K562 (cell line): ENCODE data around the gene TCF19. TPM values are rescaled to one million over a fixed set of nuclear protein-coding genes. Genes with fewer than 3 reads are reported as not detected.

Experiments
- BRCA1 ChIP-seq, 2 experiments: fragments of 450-650 bp in 1 of 2; sonication (generic) in 1 of 2; formaldehyde crosslinking in 1 of 2; IDR thresholded peaks; 2 replicates each; pipeline versions ENCODE4 v1.5.0 to v1.6.1; 2017 to 2020; ENCODE audit warnings: mild to moderate bottlenecking in 1 of 2, missing genetic modification reagents in 1 of 2
- CBX1 ChIP-seq: sonication (generic); IDR thresholded peaks from 2 replicates; pipeline ENCODE4 v1.6.1; 2016; ENCODE audit warnings: antibody characterized with exemption, low read depth, mild to moderate bottlenecking
- DDX20 ChIP-seq: fragments of 450-650 bp; IDR thresholded peaks from 2 replicates; pipeline ENCODE4 v1.6.1; 2016; ENCODE audit warnings: missing genetic modification characterization, low read depth, mild to moderate bottlenecking, missing compliant biosample characterization, moderate library complexity
- EZH2 ChIP-seq: IDR thresholded peaks from 2 replicates; pipeline ENCODE4 v1.6.1; 2012; ENCODE audit warnings: low read depth, mild to moderate bottlenecking, inconsistent platforms, low read length, borderline replicate concordance
- GTF2E2 ChIP-seq: fragments of 200-800 bp; sonication (Bioruptor generic); IDR thresholded peaks from 2 replicates; pipeline ENCODE4 v1.6.1; 2016; ENCODE audit warnings: missing genetic modification characterization, missing compliant biosample characterization
- HDAC1 ChIP-seq, 2 experiments: fragments of 450-650 bp; IDR thresholded peaks; 2 replicates each; pipeline ENCODE4 v1.6.1; 2016 to 2017; ENCODE audit warnings: inconsistent platforms in 1 of 2, mild to moderate bottlenecking in 1 of 2, moderate library complexity in 1 of 2
- HDAC6 ChIP-seq: IDR thresholded peaks from 2 replicates; pipeline ENCODE4 v1.6.1; 2012; ENCODE audit warnings: low read depth, mild to moderate bottlenecking, control low read depth, inconsistent platforms, low read length, moderate library complexity
- HMBOX1 ChIP-seq: sonication (generic); IDR thresholded peaks from 2 replicates; pipeline ENCODE4 v1.6.1; 2016
- ID3 ChIP-seq, 2 experiments: fragments of 250-450 bp in 1 of 2; fragments of 450-650 bp in 1 of 2; sonication (Bioruptor Pico) in 1 of 2; IDR thresholded peaks; 2 replicates each; pipeline versions ENCODE4 v1.6.1 to v1.8.0; 2016 to 2021; ENCODE audit warnings: mild to moderate bottlenecking in 2 of 2, moderate library complexity in 2 of 2, missing compliant biosample characterization in 1 of 2, missing genetic modification characterization in 1 of 2
- JUN ChIP-seq, 2 experiments: sonication (generic) in 1 of 2; formaldehyde crosslinking in 1 of 2; IDR thresholded peaks; 2 replicates each; pipeline versions ENCODE4 v1.6.1 to v1.8.0; 2012 to 2022; ENCODE audit warnings: borderline replicate concordance in 2 of 2, mild to moderate bottlenecking in 2 of 2, improper control_type of control experiment in 1 of 2, low read depth in 1 of 2, low read length in 1 of 2, missing genetic modification reagents in 1 of 2
- L3MBTL2 ChIP-seq: fragments of 450-650 bp; IDR thresholded peaks from 2 replicates; pipeline ENCODE4 v1.6.1; 2016; ENCODE audit warnings: mild to moderate bottlenecking, moderate library complexity
- MAX ChIP-seq: sonication (generic); formaldehyde crosslinking; IDR thresholded peaks from 2 replicates; pipeline ENCODE4 v1.9.0; 2022; ENCODE audit warnings: mild to moderate bottlenecking, missing genetic modification reagents
- MAZ ChIP-seq, 2 experiments: fragments of 450-650 bp in 1 of 2; sonication (generic) in 1 of 2; formaldehyde crosslinking; IDR thresholded peaks in 1 of 2; conservative IDR thresholded peaks in 1 of 2; 2 replicates each; pipeline versions ENCODE4 v1.4.0 to v1.5.0; 2020; ENCODE audit warnings: mild to moderate bottlenecking in 1 of 2, missing genetic modification reagents in 1 of 2
- NUFIP1 ChIP-seq: fragments of 450-650 bp; IDR thresholded peaks from 2 replicates; pipeline ENCODE4 v1.6.1; 2018; ENCODE audit not compliant: partially characterized antibody
- PPARD ChIP-seq: fragments of 250-450 bp; sonication (Bioruptor Pico); IDR thresholded peaks from 2 replicates; pipeline ENCODE4 v1.8.0; 2022; ENCODE audit warnings: inconsistent platforms, mild to moderate bottlenecking, moderate library complexity
- SP2 ChIP-seq: IDR thresholded peaks from 2 replicates; pipeline ENCODE4 v1.6.1; 2011; ENCODE audit warnings: mild to moderate bottlenecking, low read depth, low read length, moderate library complexity; ENCODE audit not compliant: poor library complexity, severe bottlenecking; ENCODE audit errors: extremely low read depth
- TSHZ1 ChIP-seq: fragments of 250-450 bp; sonication (Bioruptor Pico); IDR thresholded peaks from 2 replicates; pipeline ENCODE4 v1.4.0; 2020; ENCODE audit warnings: mild to moderate bottlenecking, moderate library complexity
- ZNF212 ChIP-seq: fragments of 450-650 bp; formaldehyde crosslinking; IDR thresholded peaks from 2 replicates; pipeline ENCODE4 v1.4.0; 2020; ENCODE audit warnings: mild to moderate bottlenecking
- ZNF274 ChIP-seq: IDR thresholded peaks from 2 replicates; pipeline ENCODE4 v1.6.1; 2011; ENCODE audit warnings: low read depth, mild to moderate bottlenecking, low read length, moderate library complexity, borderline replicate concordance
- ZNF766 ChIP-seq: fragments of 200-800 bp; sonication (Bioruptor generic); conservative IDR thresholded peaks from 2 replicates; pipeline ENCODE4 v1.6.1; 2016; ENCODE audit warnings: missing genetic modification characterization, missing compliant biosample characterization
- polyA plus RNA-seq, 8 experiments: library from polyadenylated mRNA; depleted of rRNA in 4 of 8; stranded (reverse) in 5 of 8; unstranded in 3 of 8; fragments of >200 nt; fragmentation: Nextera tagmentation in 2 of 8; fragmentation: Illumina TruSeq in 1 of 8; extraction: Ambion mirVana in 2 of 8; extraction: Trizol in 1 of 8; gene quantifications; 2 replicates each; pipeline versions ENCODE4 v1.2.1 to v1.2.3, GENCODE V29; 2011 to 2014; ENCODE audit warnings: inconsistent platforms in 1 of 8, missing spikeins in 1 of 8
- total RNA-seq, 7 experiments: library from RNA; depleted of rRNA in 6 of 7; stranded (reverse); fragments of >200 nt in 6 of 7; fragmentation: Illumina TruSeq in 2 of 7; extraction: Trizol in 2 of 7; gene quantifications; 2 replicates each; pipeline versions ENCODE4 v1.2.1 to v1.2.3, GENCODE V29; 2011 to 2021; ENCODE audit warnings: low replicate concordance in 1 of 7

Gene TCF19
- total and polyA plus RNA-seq, 9 of the 15 experiments (the other 6 are each of a cell fraction or from before 2014, with no cell fraction given), result 4.2 to 42.5 (median 25.7) TPM

DNA sequence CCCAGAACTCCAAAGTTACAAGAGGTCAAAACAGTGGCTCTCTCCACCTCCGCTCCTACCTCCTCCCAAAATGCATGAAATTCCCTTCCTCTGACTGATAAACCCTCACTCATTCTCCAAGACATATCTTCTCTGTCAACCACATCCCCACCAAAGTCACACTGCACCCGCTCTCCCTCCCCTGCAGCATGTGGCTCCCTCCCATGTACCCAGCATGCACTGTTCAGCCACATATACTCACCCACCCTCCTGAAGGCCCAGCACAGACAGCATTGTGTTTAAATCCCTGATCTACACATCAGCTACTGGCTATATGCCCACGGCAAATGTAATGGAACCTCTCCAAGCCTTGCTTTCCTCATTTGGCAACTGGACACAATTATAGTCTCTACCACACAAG, 17.6 kb downstream of the TCF19 start (continued):
- TF ChIP-seq TSHZ1 (CRISPR knock-in tag) (no peak), HDAC1 (IDR thresholded peaks at IDR 0.05) (peak in 1 of 2 experiments; percentile 17; a peak in 1 of 4 replicates), EZH2 (no peak), CBX1 (no peak), NUFIP1 (no peak), HDAC6 (no peak), HMBOX1 (no peak), JUN (IDR thresholded peaks at IDR 0.05; ENCODE audit: borderline replicate concordance, low read depth, low read length) (no peak), JUN (CRISPR knock-in tag; IDR thresholded peaks at IDR 0.05; ENCODE audit: borderline replicate concordance) (no peak), GTF2E2 (tag) (no peak), BRCA1 (IDR thresholded peaks at IDR 0.05) (no peak), BRCA1 (CRISPR knock-in tag; IDR thresholded peaks at IDR 0.05) (no peak), ZNF212 (CRISPR knock-in tag) (no peak), PPARD (CRISPR knock-in tag) (no peak), MAX (CRISPR knock-in tag) (peak; percentile 44; the same call in 1 of the 2 replicates), ZNF766 (peak; percentile 62; the same call in 1 of the 2 replicates), MAZ (CRISPR knock-in tag; conservative IDR thresholded peaks at IDR 0.05 in 1 of 2, IDR thresholded peaks at IDR 0.05 in 1 of 2) (peak in 1 of 2 experiments; percentile 53; a peak in 1 of 4 replicates), ZNF274 (no peak), ID3 (CRISPR knock-in tag; IDR thresholded peaks at IDR 0.05) (no peak), ID3 (tag; IDR thresholded peaks at IDR 0.05) (0 out of 2 replicates have a peak, but pooled peaks have one; percentile 19), L3MBTL2 (peak; percentile 69; the same call in 1 of the 2 replicates), DDX20 (tag) (no peak), SP2 (no peak)
